ENCODE measurements around the gene ZNF768.

GRCh38 chr16:30511509-30511908, 14.9 kb downstream of the ZNF768 start:
- no peak for TF ChIP-seq POLR2A (IDR thresholded peaks at IDR 0.05)
- TF ChIP-seq, protein P1, sequence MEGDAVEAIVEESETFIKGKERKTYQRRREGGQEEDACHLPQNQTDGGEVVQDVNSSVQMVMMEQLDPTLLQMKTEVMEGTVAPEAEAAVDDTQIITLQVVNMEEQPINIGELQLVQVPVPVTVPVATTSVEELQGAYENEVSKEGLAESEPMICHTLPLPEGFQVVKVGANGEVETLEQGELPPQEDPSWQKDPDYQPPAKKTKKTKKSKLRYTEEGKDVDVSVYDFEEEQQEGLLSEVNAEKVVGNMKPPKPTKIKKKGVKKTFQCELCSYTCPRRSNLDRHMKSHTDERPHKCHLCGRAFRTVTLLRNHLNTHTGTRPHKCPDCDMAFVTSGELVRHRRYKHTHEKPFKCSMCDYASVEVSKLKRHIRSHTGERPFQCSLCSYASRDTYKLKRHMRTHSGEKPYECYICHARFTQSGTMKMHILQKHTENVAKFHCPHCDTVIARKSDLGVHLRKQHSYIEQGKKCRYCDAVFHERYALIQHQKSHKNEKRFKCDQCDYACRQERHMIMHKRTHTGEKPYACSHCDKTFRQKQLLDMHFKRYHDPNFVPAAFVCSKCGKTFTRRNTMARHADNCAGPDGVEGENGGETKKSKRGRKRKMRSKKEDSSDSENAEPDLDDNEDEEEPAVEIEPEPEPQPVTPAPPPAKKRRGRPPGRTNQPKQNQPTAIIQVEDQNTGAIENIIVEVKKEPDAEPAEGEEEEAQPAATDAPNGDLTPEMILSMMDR (IDR thresholded peaks at IDR 0.05), result no peak
- TF ChIP-seq POLR2AphosphoS5 (IDR thresholded peaks at IDR 0.05), result no peak

Data from suprapubic skin (tissue), 4 donors.